Activated CD4-positive, alpha-beta T cell treated with anti-CD3 and anti-CD28 coated beads, Interleukin-2, amount 50 U/mL, for 4 hours (primary cell): ENCODE results near the gene CYLD.

Experiments used
- DNase-seq, 2 experiments: peaks; one replicate each; pipeline ENCODE4 v3.0.0-alpha.2; 2020

CYLD gene

DNA sequence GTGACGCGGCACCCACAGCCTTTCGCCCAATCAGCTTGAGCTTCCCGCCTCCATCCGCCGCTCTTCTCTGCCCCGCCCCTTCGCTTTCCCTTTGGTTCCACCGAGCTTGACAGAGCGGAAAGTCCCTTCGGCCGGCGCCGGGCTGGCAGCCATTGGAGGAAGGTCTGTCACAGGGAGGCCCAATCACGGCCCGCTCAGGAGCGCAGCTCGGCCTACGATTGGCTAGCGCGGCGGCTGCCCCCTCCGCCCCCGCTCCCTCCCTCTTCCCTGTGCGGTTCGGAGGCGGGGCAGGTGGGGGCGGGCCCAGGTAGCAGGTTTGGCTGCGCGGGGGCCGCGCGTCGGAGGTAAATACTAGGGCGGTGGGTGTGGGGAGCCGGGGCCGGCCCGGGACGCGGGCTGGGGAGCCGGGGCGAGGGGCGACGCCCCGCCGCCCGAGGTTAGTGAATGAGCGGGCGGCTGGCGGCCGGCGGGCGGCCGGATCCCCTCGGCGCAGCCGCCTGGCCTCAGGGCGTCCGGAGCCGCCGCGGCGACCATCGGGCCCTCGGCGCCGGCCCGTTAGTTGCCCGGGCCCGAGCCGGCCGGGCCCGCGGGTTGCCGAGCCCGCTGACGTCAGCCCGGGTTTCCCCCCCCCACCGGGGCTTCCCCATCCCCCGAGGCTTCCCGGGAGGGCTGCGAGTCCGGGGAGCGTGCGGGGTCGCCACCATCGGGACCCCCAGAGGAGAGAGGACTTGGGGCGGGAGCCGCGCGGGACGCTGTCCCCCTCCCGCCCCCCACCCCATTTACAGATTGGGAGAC, at the start of gene CYLD:
Gene CYLD, plus strand, starts transcription at position 306 of the 795 bp plus-strand sequence. CDS start 7,613 bp downstream, outside the sequence.
- DNase-seq: peak; percentile 99

DNA sequence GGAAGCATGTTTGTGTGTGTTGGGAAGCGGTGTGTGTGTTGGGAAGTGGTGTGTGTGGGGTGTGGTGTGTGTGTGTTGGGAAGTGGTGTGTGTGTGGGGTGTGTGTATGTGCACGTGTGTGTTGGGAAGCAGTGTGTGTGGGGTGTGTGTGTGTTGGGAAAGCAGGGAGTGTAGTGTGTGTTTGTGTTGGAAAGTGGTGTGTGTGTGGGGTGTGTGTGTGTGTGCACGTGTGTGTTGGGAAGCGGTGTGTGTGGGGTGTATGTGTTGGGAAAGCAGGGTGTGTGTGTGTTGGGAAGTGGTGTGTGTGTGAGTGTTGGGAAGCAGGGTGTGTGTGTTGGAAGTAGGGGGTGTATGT, 49.3 kb upstream of the CYLD start:
- DNase-seq: no peak

DNA sequence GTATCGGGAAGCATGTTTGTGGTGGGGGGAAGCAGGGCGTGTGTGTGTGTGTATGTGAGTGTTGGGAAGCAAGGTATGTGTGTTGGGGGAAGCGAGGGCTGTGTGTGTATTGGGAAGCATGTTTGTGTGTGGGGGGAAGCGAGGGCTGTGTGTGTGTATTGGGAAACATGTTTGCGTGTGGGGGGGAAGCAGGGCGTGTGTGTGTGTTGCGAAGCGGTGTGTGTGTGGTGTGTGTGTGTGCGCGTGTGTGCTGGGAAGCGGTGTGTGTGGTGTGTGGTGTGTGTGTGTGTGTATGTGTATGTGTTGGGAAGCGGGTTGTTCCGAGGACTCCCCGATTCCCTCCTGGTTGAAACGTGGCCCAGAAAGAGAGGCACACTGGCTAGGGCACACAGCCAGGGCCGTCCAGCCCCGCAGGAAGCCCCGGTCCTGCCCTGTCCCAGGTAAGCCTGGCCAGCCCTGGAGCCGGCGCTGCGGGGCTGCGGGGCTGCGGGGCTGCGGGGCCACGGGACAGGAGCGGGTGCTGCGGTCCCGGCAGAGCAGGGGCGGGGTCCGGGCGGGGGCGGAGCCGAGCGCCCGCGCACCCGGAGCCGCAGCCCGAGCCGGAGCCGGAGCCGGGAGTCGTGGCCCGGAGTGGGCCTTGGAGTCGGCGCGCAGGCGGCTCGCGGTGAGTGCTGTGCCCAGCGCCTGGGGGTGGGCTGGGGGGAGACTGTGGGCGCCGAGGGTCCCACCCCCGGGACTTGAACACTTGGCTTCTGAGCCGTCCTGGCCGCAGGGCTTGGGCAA, 48.7 kb upstream of the CYLD start, which contains the start of gene NOD2:
Gene NOD2, plus strand, starts transcription at position 608 of the 783 bp plus-strand sequence. CDS start 5,890 bp downstream, outside the sequence.
- DNase-seq: no peak

DNA sequence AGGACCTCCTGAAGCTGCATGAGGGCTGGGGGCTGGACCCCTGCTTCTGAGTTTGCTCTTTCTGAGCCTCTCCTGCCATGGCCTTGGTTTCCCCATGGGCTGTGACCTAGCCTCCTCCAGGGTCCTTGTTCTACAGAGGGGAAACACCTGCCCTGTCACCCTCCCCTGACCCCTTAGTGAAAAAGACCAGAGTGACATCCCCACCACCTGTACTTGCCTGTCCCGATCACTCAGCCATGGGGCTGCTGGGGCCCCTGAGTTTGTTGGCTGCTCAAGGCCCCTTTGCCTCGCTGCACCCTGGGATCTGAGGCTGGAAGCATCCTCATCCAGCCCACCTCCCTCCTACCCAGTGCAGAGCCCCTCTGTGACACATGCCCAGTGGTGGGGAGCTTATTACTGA, 47.7 kb upstream of the CYLD start:
- DNase-seq: no peak

DNA sequence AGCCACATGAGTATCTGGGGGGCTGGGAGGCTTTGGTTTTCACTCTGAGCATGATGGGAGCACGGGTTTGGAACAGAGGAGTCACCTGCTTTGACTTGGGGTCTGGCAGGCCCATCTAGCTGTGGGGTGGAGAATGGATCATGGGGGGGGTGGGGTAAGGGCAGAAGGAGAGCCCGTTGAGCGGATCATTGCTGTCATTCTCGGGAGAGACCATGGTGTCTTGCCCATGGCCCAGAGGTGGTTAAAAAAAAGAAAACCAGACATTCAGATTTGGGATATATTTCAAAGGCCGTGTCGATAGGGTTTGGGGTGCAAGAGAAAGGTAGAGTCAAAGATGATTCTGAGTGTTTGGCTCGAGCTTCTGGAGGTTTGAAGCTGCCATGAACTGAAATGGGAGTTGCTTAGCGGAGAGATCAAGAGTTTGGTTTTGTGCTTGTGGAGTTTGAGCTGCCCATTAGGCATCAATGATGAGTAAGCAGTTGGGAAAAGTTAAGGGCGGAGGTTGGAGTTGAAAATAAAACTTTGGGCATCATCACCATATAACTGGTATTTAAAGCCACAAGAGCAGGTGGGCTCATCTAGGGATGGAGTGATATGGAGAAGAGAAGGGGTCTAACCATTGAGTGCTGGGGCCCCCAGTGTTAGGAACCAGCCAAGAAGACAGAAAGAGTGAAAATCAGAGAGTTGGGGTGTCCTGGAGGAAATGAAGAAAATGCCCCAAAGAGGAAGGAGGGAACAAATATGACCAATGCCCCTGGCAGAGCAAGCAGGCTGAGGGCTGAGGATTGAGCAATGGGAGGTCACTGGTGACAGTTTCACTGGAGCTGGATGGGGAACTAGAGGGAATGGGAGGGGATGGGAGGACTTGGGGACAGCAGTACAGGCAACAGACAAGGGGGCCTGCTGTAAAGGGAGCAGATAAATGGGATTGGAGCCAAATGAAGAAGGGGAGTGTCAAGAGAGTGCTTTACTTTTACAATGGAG, 46.6 kb upstream of the CYLD start:
- DNase-seq: no peak

DNA sequence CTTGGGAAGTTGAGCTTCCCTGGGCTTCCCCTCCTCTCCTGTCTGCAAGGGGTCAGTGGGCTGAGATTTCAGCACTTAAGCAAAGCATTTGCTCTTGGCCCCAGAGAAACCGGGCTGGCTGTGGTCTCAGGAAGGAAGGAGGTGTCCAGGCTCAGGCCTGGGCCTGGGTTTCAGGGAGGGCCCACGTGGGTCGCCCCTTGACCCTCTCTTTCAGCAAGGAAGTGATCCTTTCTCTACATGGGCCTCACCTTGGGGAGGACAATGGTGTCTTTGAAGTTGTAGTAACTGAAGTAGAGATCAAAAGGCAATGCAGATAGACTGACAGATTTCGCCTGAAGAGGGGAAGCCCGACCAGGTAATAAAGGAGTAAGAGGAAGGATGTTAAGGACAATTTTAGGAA, 45.8 kb upstream of the CYLD start:
- DNase-seq: no peak

DNA sequence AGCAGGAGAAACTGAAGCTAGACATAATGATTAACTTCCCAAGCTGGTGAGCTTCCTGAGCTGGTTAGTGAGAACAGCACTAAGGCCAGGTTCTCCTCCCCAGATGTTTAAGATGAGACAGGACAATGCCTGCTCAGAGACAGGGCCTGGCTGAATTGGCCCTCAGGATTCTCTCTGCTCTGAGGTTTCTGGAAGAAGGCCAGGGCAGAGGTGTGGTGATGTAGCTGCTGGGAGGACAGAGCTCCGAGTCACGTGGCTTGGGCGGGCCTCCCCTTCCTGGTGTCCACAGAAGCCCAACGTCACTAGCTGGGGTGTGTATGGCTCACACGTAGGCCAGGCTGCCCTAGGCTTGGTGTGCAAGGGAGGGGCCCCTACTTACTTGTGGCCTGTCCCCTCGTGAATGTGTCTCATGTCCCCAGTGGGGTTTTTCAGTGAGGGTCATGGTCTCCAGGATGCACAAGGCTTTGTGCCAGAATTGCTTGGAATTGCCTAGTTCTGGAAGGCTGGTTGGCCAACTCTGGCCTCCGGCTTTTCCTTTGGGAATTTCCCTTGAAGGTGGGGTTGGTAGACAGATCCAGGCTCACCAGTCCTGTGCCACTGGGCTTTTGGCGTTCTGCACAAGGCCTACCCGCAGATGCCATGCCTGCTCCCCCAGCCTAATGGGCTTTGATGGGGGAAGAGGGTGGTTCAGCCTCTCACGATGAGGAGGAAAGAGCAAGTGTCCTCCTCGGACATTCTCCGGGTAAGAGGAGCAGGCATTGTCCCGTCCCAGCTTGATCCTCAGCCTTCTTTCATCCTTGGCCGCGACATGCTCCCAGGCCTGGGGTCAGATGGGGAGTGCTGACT, 45.1 kb upstream of the CYLD start:
- peak in 1 of 2 experiments; percentile 35 for DNase-seq

DNA sequence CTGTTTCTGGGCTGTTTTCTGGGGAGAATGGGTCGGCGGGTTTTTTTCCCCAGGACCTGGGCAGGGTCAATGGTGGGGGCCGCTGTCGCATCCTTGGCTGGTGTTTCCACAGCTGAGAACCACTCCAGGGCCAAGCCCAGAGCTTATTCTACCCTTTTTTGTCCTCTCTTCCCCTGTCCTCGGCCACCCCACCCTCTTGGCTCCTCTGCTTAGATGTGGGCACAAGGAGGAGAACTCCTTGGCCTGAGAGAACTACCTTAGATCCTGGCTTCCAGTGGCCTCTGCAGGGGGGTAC, 44.5 kb upstream of the CYLD start:
- no peak for DNase-seq

DNA sequence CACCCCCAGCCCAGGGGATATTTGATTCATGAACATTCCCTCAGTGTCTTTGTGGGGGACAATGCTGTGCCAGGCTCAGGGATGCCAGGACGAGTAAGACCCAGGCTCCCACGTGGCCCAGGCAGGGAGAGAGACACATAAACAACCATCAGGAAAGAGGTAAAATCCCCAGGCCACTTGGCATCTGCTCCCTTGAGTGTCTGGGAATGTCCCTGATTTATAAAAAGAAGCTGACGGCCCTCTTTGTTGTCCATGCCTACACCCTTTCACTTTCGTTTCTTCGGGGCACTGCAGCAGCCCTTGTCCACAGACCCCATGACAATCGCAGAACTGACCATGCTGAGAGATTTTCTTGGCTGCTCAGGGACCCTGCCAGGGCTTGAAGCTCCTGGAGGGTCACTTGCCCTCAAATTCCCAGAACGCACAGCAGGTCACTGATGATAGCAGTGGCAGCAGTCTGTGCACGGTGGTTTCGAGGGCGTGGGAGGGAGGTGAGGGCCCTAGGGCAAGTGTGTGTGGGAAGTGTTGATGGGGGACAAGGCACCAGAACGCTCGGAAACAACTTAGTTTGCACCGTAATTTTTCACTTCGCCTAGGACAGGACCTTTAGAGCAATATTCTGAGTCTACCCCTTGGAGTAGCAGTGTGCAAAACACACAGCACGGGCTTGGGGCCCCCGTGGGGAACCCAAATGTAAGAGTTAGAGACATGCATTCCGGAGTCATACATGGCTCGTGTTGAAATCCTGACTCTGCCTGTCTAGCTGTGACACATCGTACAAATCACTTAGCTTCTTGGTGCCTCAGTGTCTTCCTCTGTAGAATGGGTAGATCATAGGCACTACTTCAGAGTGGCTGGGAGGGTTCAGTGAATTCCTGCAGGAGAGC, 43.8 kb upstream of the CYLD start:
- peak; percentile 41 to 54 for DNase-seq

DNA sequence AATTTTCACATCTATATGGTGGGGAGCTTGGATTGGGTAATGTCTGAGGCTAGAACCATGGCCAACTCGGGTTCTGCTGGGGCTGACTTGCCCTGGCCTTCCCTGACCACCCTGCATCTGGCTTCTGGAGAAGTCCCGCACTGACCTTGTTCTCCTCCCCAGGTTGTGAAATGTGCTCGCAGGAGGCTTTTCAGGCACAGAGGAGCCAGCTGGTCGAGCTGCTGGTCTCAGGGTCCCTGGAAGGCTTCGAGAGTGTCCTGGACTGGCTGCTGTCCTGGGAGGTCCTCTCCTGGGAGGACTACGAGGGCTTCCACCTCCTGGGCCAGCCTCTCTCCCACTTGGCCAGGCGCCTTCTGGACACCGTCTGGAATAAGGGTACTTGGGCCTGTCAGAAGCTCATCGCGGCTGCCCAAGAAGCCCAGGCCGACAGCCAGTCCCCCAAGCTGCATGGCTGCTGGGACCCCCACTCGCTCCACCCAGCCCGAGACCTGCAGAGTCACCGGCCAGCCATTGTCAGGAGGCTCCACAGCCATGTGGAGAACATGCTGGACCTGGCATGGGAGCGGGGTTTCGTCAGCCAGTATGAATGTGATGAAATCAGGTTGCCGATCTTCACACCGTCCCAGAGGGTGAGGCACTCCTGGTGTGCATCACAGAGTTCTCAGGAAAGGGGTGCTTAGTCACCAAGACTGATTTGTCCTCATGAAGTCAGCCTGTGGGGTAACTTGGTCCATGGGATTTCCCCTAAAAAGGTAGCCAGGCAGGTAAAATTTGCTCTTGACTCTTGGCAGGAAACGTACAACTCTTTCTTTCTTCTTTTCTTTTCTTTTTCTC, 42.3 kb upstream of the CYLD start:
- DNase-seq: peak; percentile 64 to 70

DNA sequence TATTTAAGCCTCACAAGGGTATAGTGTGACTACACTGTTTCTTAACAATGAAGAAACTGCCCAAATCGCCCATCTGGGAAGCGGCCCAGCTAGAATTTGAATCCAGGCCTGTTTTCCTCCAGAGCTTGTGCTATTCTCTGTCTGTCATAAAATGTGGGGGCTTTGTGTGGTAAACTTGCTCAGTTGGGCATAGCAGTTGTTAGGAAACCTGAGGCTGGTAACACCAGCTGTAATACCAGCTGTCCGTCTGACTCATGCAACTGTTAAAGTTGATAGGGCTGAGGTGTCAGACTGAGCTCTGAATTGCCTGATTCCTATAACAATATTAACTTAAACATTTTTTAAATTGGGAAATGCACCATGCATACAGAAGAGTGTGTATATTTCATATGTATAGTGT, 39.2 kb upstream of the CYLD start:
- no peak for DNase-seq

DNA sequence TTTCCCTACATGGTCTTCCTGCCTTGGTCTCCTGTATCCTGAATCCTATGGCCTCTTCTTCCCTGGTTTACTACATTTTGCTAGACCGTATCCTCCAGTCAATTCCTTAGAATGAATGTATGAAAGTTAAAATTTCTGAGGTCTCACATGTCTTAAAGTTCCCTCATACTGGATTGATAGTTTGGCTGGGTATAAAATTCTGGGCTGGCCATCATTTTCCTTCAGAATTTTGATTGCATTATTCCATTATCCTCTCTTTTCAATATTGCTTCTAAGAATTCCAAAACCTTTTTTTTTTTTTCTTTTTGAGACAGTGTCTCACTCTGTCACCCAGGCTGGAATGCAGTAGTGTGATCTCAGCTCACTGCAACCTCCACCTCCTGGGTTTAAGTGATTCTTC, 37.6 kb upstream of the CYLD start:
- DNase-seq: no peak

DNA sequence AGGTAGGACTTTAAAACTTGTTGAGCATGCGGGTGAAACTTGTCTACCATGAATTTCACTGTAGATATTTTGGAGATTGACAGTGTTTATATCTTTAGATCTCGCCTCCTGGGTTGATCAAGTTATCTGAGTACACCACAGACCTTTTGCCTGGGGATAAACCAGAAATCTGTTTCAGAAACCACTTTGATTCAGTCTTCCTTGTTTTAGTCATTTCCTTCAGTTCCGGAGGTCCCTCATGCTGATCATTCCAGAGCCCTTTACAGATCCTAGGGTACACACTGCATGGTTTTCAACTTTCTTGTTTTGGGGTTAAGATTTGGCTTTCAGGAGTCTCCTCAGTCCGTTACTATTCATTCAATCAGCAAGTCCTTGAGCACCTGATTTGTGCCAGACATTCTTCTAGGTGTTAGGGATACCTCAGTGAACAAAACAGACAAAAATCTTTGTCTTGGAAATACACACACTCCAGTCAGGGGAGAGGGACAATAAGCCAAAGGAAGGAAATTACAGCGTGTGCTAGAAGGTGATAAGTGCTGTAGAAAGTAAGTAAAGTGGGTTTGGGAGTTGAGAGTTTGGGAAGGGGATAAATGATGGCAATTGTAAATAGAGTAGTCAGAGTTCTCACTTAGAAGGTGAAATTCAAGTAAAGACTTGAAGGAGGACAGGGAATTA, 36.3 kb upstream of the CYLD start:
- DNase-seq: no peak

DNA sequence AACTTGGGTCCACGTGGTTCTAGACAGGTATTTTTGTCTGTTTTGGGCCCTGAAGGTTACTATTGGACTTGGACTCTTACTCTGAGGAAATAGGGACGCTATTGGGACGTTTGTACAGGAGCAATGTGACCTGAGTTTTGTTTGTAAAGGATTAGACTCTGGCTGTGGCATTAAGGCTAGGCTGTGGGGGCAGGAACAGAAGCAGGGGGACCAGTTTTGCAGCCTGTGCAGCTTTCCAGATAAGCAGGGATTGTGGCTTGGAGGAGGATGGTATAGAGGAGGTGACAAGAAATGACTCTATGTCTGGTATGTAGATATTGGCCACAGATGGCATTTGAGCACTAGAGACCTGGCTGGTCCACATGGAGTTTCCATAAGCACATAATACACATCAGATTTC, 35.6 kb upstream of the CYLD start:
- DNase-seq: no peak

DNA sequence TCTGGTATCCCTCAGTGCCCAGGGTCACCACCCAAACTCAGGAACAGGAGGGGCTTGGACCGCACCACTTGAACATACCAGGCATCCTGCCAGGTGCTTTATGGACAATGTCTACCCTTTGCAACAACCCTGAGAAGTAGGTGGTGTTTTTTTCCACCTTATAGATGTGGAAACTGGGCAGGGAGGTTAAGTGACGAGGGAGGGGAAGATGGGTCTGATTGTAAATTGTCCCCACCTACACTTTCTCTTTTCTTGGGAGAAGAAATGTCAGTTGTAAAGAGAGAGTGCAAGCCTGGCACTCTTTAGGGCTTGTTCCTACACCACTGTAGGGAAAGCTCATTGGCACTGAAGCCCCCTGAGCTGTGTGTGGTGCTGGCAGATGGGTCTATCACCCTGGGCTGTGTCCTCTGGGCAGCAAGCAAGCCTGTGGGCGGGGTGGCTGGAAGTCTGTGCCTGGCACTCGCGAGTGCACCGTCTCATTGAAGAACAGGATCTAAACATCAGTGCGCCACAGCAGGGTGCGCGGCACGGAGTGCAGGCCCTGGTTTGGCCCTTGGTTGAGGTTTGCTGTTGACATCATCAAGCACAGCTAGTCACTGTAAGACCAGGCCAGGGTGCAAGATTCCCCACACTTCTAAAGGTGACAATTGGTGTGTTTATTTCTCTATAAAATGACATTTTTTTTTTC, 33.4 kb upstream of the CYLD start:
- DNase-seq: peak; percentile 38 to 40

DNA sequence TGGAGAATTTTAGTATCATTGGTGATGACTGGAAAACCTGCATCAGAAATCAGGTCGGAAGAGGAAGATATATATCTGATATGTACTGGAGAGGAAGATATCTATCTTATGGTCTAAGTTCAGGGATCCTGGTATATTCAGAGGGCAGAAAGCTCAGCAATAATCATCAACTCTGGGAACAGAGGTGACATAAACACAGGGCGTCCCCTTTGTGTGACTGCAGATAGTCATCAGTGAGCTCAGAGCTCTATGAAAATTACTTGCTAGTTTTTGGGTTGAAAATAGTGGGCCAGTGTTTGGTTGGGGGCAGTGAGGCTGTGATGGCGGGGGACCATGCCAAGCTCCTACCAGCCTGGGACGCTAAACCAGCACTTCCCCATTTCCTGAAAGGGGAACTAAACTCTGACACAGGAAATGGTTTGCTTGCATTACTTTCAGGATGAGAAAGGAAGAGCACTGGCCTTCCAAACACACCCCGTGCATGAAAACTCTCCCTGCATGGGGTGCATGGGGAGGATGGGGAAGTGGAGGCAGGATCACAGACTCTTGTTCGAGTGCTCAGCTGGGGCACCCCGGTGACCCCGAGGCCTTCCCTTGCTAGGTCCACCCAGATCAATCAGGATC, 32.7 kb upstream of the CYLD start:
- no peak for DNase-seq

DNA sequence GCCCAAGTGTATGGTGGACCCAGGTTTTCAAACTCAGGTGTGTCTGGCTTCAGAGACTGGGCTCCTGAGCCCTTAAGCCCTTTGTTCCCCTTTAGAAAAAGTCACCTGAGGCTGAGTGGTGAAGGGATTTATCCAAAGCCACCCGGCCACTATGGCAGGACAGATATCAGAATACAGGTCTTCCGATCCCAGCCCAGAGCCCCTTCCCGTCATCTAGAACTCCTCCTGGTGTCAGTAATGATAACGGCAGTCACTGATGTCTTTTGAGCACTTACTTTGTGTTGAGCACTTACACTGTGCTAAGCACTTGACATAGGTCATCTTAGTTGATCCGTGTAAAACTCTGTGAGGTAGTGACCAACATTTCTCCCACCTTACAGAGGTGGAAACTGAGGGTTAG, 31.9 kb upstream of the CYLD start:
- no peak for DNase-seq

DNA sequence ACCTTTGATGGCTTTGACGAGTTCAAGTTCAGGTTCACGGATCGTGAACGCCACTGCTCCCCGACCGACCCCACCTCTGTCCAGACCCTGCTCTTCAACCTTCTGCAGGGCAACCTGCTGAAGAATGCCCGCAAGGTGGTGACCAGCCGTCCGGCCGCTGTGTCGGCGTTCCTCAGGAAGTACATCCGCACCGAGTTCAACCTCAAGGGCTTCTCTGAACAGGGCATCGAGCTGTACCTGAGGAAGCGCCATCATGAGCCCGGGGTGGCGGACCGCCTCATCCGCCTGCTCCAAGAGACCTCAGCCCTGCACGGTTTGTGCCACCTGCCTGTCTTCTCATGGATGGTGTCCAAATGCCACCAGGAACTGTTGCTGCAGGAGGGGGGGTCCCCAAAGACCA, 30.8 kb upstream of the CYLD start:
- DNase-seq: no peak
